ENCODE data around the gene NEO1.

NEO1 gene

GRCh38 chr15:73329501-73330200 is 277.4 kb downstream of the NEO1 start:
- DNase-seq (ENCODE audit: low read depth in 2 of 2): no peak

- DNase-seq (ENCODE audit: low read depth in 2 of 2): no peak
These were observed 278.2 kb downstream of the NEO1 start for GRCh38 chr15:73330206-73331051.

GRCh38 chr15:73331501-73331900 is 279.2 kb downstream of the NEO1 start:
- DNase-seq (ENCODE audit: low read depth in 2 of 2): no peak

GRCh38 chr15:73331991-73332925 is 280.0 kb downstream of the NEO1 start:
- DNase-seq (ENCODE audit: low read depth in 2 of 2): no peak

- no peak for DNase-seq (ENCODE audit: low read depth in 2 of 2)
These were observed 280.7 kb downstream of the NEO1 start for GRCh38 chr15:73333001-73333400.

GRCh38 chr15:73334086-73334485 is 281.8 kb downstream of the NEO1 start:
- DNase-seq (ENCODE audit: low read depth in 2 of 2): no peak

- no peak for DNase-seq (ENCODE audit: low read depth in 2 of 2)
These were observed 282.8 kb downstream of the NEO1 start for GRCh38 chr15:73335026-73335425.

GRCh38 chr15:73335471-73335870 is 283.2 kb downstream of the NEO1 start:
- DNase-seq (ENCODE audit: low read depth in 2 of 2): no peak

- DNase-seq (ENCODE audit: low read depth in 2 of 2): no peak
These were observed 284.5 kb downstream of the NEO1 start for GRCh38 chr15:73336756-73337155.

GRCh38 chr15:73337187-73337586 is 284.9 kb downstream of the NEO1 start:
- no peak for DNase-seq (ENCODE audit: low read depth in 2 of 2)

- DNase-seq (ENCODE audit: low read depth in 2 of 2): no peak
These were observed 285.8 kb downstream of the NEO1 start for GRCh38 chr15:73338058-73338457.

- DNase-seq (ENCODE audit: low read depth in 2 of 2): no peak
These were observed 286.5 kb downstream of the NEO1 start for GRCh38 chr15:73338606-73339374.

- DNase-seq (ENCODE audit: low read depth in 2 of 2): no peak
These were observed 288.4 kb downstream of the NEO1 start for GRCh38 chr15:73340502-73341192.

GRCh38 chr15:73341886-73342600 is 289.8 kb downstream of the NEO1 start:
- no peak for DNase-seq (ENCODE audit: low read depth in 2 of 2)

GRCh38 chr15:73344056-73344455 is 291.8 kb downstream of the NEO1 start:
- DNase-seq (ENCODE audit: low read depth in 2 of 2): no peak

GRCh38 chr15:73345658-73346057 is 293.4 kb downstream of the NEO1 start:
- no peak for DNase-seq (ENCODE audit: low read depth in 2 of 2)

- DNase-seq (ENCODE audit: low read depth in 2 of 2): peak in 1 of 2 donors; percentile 13
These were observed 294.6 kb downstream of the NEO1 start for GRCh38 chr15:73346735-73347312.

- no peak for DNase-seq (ENCODE audit: low read depth in 2 of 2)
These were observed 296.9 kb downstream of the NEO1 start for GRCh38 chr15:73349191-73349590.

- no peak for DNase-seq (ENCODE audit: low read depth in 2 of 2)
These were observed 299.8 kb downstream of the NEO1 start for GRCh38 chr15:73352082-73352481.

GRCh38 chr15:73353734-73354133 is 301.5 kb downstream of the NEO1 start:
- DNase-seq (ENCODE audit: low read depth in 2 of 2): no peak
